ENCODE measurements around the gene ZC3H18. TPM values are rescaled to one million over a fixed set of nuclear protein-coding genes. Genes with fewer than 3 reads are reported as not detected.
A peak's percentile ranks its signal among the peaks of the same experiment; 100 is the strongest.

ZC3H18 gene
- total and polyA plus RNA-seq, 2 donors: 13.9 to 29.5 TPM

DNA sequence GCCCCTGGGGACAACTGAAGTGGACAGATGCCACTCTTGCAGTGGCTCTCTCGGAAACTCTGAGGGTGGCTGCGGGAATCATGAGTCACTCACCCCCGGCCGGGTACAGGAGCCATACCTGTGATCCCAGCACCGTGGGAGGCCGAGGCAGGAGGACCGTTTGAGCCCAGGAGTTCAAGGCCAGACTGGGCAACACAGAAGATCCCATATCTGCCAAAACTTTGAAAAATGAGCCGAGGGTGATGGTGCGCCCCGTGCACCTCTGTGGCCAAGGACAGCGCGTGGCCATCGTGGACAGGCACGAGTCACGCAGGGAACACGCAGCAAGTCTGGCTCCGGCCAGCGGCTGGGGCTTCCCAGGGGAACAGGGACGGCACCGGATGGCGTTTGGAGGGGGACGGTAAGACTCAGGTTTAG lies 41.3 kb upstream of the ZC3H18 start:
- no peaks in the 10 kb centered on the region for H3K4me1 ChIP-seq (ENCODE audit: insufficient read depth)
- H3K36me3 ChIP-seq (ENCODE audit: insufficient read depth): no peaks in the 10 kb centered on the region
- H3K4me3 ChIP-seq (ENCODE audit: low read depth, low read length): no peak overlapping the region
- 89% methylated on average over 22 of the region's 22 CpGs for WGBS
- DNase-seq (ENCODE audit: extremely low spot score): no peak
- H3K27ac ChIP-seq (ENCODE audit: low read depth): no peak overlapping the region

DNA sequence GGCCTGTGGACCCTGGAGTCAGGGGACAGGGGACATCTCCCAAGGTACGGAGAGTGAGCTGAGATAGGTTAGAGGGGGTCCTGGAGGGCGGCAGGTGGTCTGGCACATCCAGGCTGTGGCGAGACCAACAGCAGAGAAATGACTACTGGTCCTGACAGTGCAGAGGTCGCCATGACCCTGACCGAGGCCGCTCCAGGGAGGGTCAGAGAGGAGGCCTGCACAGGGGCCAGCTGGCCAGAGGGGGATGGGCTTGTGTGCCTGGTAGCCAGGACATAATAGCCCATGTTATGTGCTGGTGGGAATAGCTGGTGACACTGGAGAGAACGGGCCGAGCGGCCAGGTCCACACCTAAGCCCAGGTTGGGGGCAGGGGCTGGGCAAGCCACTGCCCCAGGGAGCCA lies 40.6 kb upstream of the ZC3H18 start:
- H3K36me3 ChIP-seq (ENCODE audit: insufficient read depth): no peaks in the 10 kb centered on the region
- DNase-seq (ENCODE audit: extremely low spot score): no peak
- 91% methylated on average over 9 of the region's 9 CpGs for WGBS

DNA sequence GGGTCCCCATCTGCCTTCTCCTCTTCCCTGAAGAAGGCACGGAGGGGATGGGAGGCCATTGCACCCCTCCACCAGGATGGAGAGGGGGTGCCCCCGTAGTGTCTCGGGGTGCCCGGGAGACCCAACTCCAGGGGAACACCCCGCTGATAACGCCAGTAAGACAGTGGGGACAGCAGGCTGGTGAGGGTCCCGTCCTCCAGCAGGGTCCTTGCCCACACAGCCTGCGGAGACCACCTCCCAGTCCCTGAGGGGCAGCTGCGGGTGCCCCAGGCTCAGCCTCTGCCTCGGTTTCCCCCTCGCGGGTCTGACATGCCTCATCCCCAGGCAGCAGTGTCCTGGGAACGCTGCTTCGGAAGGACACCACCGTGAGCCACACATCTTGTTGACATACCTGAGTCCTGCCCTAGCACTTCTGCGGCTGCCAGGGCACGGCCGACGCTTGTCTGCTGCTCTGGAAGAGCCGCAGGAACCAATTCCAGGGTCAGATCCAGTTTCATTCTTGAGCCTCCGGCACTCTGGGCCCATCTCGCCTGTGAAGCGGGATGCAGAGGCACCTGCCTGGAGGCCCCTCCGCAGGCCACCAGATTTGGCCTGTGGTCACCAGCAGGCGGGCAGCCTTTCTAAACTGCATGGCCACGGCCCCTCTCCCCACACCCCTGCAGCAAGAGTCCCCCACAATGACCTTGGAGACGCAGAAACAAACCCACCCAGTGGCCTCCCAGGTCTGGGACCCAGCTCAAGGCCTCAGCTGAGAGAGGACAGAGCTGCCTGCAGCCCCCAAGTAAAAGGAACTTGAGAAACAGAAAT lies 39.9 kb upstream of the ZC3H18 start:
- no peak for DNase-seq (ENCODE audit: extremely low spot score)
- Histone ChIP-seq H3K4me3 (ENCODE audit: low read depth, low read length) (no peak overlapping the region), H3K4me1 (ENCODE audit: insufficient read depth) (peaks cover under 1% of the 10 kb centered on the region), H3K27ac (ENCODE audit: low read depth) (no peak overlapping the region), H3K36me3 (ENCODE audit: insufficient read depth) (no peaks in the 10 kb centered on the region)
- 88% methylated on average over 27 of the region's 27 CpGs for WGBS

More for the DNA sequence above, 40.6 kb upstream of the ZC3H18 start:
- Histone ChIP-seq H3K4me3 (ENCODE audit: low read depth, low read length) (no peak overlapping the region), H3K27ac (ENCODE audit: low read depth) (no peak overlapping the region), H3K4me1 (ENCODE audit: insufficient read depth) (no peaks in the 10 kb centered on the region)

DNA sequence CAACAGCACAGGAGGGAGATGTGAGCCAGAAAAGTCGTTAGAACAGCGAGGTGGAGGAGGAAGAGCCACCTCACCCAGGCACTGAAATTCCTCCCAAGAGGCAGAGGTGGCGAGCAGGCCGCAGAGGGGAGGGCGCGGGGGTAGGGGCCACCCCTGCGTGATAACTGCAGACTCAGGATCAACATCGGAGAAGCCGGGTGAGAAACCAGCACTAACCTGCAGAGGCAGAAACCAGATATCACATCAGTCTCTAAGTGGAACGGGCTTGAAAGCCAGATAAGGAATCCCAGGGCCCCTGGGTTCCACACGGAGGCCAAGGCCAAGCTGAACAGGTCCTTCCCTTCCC lies 39.4 kb upstream of the ZC3H18 start:
- DNase-seq (ENCODE audit: extremely low spot score): no peak
- Histone ChIP-seq H3K27ac (ENCODE audit: low read depth) (no peak overlapping the region), H3K4me3 (ENCODE audit: low read depth, low read length) (no peak overlapping the region), H3K36me3 (ENCODE audit: insufficient read depth) (no peaks in the 10 kb centered on the region), H3K4me1 (ENCODE audit: insufficient read depth) (peaks cover 2% of the 10 kb centered on the region)
- WGBS: 74% methylated on average over 11 of the region's 11 CpGs

DNA sequence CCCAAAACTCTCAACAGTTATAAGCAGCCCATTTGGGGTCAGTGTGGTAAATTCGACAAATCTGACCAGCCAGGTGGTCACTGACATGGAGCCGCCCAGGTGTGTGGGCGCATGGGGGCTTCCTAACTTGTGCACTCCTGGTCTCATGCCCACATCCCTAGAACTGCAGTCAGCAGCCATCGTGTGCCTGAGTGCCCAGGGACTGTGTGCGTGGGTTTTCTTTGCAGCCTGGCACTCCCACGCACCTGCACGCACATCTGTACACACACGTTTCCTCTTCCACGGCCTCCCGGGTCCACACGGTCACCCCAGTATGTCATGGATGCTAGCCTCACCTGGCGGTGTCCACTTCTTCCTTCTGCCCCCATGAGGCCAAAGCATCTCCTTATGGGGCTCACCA lies 38.9 kb upstream of the ZC3H18 start:
- Histone ChIP-seq H3K4me3 (ENCODE audit: low read depth, low read length) (no peak overlapping the region), H3K27ac (ENCODE audit: low read depth) (no peak overlapping the region), H3K4me1 (ENCODE audit: insufficient read depth) (peaks cover 2% of the 10 kb centered on the region), H3K36me3 (ENCODE audit: insufficient read depth) (no peaks in the 10 kb centered on the region)
- whole genome bisulfite sequencing: 88% methylated on average over 12 of the region's 12 CpGs
- no peak for DNase-seq (ENCODE audit: extremely low spot score)

DNA sequence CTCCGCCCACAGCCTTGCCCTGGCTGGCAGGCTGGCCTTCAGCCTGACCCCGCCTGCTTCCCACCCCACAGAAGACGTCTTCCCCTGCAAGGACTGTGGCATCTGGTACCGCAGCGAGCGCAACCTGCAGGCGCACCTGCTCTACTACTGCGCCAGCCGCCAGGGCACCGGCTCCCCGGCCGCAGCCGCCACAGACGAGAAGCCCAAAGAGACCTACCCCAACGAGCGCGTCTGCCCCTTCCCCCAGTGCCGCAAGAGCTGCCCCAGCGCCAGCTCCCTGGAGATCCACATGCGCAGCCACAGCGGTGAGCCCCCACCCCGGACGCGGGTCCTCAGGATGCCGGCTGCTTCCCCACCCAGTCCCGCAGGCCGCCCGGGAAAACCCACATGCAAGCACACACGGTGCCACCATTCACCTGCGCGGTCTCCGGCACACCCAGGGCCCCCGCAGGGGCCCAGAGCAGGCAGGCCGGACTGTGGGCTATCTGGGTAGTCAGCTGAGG lies 38.2 kb upstream of the ZC3H18 start:
- Histone ChIP-seq H3K4me1 (ENCODE audit: insufficient read depth) (peaks cover 2% of the 10 kb centered on the region), H3K4me3 (ENCODE audit: low read depth, low read length) (no peak overlapping the region), H3K27ac (ENCODE audit: low read depth) (no peak overlapping the region), H3K36me3 (ENCODE audit: insufficient read depth) (no peaks in the 10 kb centered on the region)
- WGBS: 93% methylated on average over 34 of the region's 34 CpGs
- no peak for DNase-seq (ENCODE audit: extremely low spot score)

DNA sequence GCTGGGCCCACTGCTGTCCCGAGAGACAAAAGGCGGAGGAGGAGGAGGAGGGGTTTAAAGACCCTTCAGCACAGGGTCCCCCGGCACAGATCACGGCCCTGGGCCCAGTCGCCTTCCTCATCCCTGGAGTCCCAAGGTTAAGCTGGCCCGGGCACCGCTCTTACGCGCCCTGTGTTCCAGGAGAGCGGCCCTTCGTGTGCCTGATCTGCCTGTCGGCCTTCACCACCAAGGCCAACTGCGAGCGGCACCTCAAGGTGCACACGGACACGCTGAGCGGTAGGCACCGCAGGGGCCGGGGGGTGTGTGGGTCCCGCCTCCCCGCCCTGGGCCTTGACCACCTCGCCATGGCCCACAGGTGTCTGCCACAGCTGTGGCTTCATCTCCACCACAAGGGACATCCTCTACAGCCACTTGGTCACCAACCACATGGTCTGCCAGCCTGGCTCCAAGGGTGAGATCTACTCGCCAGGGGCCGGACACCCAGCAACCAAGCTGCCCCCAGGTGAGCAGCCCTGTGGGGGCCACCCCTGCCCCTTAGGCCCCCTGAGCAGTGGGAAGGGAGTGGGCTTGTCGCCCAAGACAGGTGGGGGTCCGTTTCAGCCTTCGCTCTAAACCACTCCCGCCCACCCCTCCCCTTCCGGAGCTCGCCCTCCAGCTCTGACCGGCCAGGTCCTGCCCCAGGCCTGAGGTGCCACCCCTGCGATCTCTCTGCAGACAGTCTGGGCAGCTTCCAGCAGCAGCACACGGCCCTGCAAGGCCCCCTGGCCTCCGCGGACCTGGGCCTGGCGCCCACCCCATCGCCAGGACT lies 37.6 kb upstream of the ZC3H18 start:
- H3K4me1 ChIP-seq (ENCODE audit: insufficient read depth): peaks cover 2% of the 10 kb centered on the region
- peak overlapping the region; percentile 83 for H3K4me3 ChIP-seq (ENCODE audit: low read depth, low read length)
- no peak overlapping the region for H3K27ac ChIP-seq (ENCODE audit: low read depth)
- DNase-seq (ENCODE audit: extremely low spot score): no peak
- 81% methylated on average over 37 of the region's 37 CpGs for WGBS
- H3K36me3 ChIP-seq (ENCODE audit: insufficient read depth): no peaks in the 10 kb centered on the region

DNA sequence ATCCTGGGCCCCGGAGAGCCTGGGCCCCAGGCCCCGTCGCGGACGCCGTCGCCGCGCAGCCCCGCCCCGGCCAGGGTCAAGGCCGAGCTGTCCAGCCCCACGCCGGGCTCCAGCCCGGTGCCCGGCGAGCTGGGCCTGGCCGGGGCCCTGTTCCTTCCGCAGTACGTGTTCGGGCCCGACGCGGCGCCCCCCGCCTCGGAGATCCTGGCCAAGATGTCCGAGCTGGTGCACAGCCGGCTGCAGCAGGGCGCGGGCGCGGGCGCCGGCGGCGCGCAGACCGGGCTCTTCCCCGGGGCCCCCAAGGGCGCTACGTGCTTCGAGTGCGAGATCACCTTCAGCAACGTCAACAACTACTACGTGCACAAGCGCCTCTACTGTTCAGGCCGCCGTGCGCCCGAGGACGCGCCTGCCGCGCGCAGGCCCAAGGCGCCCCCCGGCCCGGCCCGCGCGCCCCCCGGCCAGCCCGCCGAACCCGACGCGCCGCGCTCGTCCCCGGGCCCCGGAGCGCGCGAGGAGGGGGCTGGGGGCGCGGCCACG lies 36.8 kb upstream of the ZC3H18 start:
- Histone ChIP-seq H3K4me3 (ENCODE audit: low read depth, low read length) (peak overlapping the region; percentile 83), H3K4me1 (ENCODE audit: insufficient read depth) (peaks cover 2% of the 10 kb centered on the region), H3K36me3 (ENCODE audit: insufficient read depth) (no peaks in the 10 kb centered on the region), H3K27ac (ENCODE audit: low read depth) (no peak overlapping the region)
- no peak for DNase-seq (ENCODE audit: extremely low spot score)
- 16% methylated on average over 79 of the region's 79 CpGs for WGBS

DNA sequence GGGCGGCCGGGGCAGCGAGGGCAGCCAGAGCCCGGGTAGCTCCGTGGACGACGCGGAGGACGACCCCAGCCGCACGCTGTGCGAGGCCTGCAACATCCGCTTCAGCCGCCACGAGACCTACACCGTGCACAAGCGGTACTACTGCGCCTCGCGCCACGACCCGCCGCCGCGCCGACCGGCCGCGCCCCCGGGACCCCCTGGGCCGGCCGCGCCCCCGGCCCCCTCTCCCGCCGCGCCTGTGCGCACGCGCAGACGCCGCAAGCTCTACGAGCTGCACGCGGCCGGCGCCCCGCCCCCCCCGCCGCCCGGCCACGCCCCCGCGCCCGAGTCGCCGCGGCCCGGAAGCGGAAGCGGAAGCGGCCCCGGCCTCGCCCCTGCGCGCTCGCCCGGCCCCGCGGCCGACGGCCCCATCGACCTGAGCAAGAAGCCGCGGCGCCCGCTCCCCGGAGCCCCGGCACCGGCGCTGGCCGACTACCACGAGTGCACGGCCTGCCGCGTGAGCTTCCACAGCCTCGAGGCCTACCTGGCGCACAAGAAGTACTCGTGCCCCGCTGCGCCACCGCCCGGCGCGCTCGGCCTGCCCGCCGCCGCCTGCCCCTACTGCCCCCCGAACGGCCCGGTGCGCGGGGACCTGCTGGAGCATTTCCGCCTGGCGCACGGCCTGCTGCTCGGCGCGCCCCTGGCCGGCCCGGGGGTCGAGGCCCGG lies 36.1 kb upstream of the ZC3H18 start:
- peaks cover 2% of the 10 kb centered on the region for H3K4me1 ChIP-seq (ENCODE audit: insufficient read depth)
- WGBS: 3% methylated on average over 114 of the region's 114 CpGs
- peak overlapping the region; percentile 78 for H3K27ac ChIP-seq (ENCODE audit: low read depth)
- no peak for DNase-seq (ENCODE audit: extremely low spot score)
- H3K36me3 ChIP-seq (ENCODE audit: insufficient read depth): no peaks in the 10 kb centered on the region
- peak overlapping the region; percentile 83 for H3K4me3 ChIP-seq (ENCODE audit: low read depth, low read length)

DNA sequence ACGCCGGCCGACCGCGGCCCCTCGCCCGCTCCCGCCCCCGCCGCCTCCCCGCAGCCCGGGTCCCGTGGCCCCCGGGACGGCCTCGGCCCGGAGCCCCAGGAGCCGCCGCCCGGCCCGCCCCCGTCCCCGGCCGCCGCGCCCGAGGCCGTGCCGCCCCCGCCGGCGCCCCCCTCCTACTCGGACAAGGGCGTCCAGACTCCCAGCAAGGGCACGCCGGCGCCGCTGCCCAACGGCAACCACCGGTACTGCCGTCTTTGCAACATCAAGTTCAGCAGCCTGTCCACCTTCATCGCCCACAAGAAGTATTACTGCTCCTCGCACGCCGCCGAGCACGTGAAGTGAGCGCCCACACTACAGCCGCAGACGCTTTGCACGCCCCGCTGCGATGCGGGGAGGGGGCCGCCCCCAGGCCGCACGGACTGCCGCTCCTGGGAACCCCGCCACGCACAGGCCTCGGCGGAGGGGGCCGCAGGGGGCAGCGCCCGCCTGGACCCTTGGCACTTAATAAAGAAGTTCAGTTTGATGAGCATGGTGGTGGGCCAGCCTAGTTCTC lies 35.5 kb upstream of the ZC3H18 start:
- WGBS: 13% methylated on average over 64 of the region's 65 CpGs
- Histone ChIP-seq H3K4me3 (ENCODE audit: low read depth, low read length) (peak overlapping the region; percentile 83), H3K36me3 (ENCODE audit: insufficient read depth) (no peaks in the 10 kb centered on the region), H3K4me1 (ENCODE audit: insufficient read depth) (peaks cover 2% of the 10 kb centered on the region), H3K27ac (ENCODE audit: low read depth) (peak overlapping the region; percentile 78)
- DNase-seq (ENCODE audit: extremely low spot score): no peak

DNA sequence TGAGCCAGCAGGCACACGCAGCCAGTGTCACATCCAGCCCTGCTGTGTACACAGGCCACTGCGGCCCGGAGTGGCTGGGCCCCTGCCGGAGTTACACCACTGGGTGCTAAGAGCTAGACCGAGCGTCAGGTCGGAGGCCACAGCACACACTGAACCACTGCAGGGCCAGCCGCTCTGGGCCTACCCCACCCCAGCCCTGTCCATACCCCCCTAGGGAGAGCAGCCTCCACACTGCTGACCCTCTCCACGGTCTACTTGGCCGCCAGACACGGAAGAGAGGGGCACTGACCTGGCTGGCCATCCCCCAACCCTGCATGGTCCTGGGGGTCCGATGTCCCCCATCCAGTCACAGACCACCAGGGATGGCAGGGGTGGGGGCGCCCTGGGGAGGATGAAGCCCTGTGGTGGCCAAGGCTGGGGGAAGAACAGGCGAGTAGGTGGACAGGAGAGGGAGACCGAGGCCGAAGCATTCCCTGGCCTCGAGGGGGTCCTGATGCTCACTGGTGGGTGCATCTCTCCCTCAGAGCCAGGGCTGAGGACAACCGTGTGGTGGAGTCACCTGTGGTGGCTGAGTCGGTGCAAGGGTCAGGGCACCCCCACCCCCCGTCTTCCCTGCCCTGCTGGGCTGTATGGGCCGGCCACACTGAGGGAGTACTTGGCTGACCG lies 34.9 kb upstream of the ZC3H18 start:
- Histone ChIP-seq H3K27ac (ENCODE audit: low read depth) (no peak overlapping the region), H3K4me3 (ENCODE audit: low read depth, low read length) (peak overlapping the region; percentile 83), H3K4me1 (ENCODE audit: insufficient read depth) (peaks cover 2% of the 10 kb centered on the region), H3K36me3 (ENCODE audit: insufficient read depth) (no peaks in the 10 kb centered on the region)
- 86% methylated on average over 22 of the region's 22 CpGs for WGBS
- DNase-seq (ENCODE audit: extremely low spot score): no peak

DNA sequence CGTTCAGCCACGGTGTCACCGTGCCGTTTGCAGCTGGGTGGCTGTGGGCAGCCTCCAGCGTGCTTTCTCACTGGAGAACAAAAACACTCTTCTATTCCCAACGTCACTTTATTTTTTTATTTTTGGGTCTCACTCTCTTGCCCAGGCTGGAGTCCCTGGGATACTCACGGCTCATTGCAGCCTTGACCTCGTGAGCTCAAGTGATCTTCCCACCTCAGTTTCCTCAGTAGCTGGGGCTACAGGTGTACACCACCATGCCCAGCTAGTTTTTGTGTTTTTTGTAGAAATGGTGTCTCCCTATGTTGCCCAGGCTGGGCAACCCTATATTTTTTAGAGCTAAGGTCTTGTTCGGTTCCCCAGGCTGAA lies 34.4 kb upstream of the ZC3H18 start:
- Histone ChIP-seq H3K27ac (ENCODE audit: low read depth) (no peak overlapping the region), H3K36me3 (ENCODE audit: insufficient read depth) (no peaks in the 10 kb centered on the region), H3K4me1 (ENCODE audit: insufficient read depth) (peaks cover 2% of the 10 kb centered on the region), H3K4me3 (ENCODE audit: low read depth, low read length) (no peak overlapping the region)
- no peak for DNase-seq (ENCODE audit: extremely low spot score)
- WGBS: 86% methylated on average over 9 of the region's 9 CpGs

DNA sequence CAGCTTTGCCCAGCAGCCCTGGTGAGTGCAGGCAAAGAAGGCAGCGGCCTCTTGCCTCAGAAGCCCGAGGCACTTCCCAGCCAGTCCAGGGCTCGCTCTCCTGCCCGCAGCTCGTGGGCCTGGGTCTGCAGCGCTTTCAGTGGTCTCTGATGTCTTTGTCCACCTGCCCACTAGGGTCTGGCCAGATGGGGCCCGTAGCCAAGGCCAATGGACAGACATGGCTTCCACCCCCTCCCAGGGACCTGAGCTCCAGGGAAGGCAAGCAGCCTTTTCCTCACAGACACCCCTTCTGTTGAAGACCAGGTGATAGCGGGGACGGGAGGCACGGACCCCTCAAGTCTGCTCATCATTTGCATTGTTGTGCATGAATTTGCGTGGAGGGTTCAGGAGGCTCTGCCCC lies 33.7 kb upstream of the ZC3H18 start:
- Histone ChIP-seq H3K4me1 (ENCODE audit: insufficient read depth) (peaks cover 2% of the 10 kb centered on the region), H3K36me3 (ENCODE audit: insufficient read depth) (no peaks in the 10 kb centered on the region), H3K27ac (ENCODE audit: low read depth) (no peak overlapping the region), H3K4me3 (ENCODE audit: low read depth, low read length) (no peak overlapping the region)
- no peak for DNase-seq (ENCODE audit: extremely low spot score)
- WGBS: 89% methylated on average over 11 of the region's 11 CpGs
